Activated gamma-delta T cell treated with anti-CD3 and anti-CD28 coated beads, Interleukin-2, amount 50 U/mL, for 16 hours (primary cell): ENCODE measurements around the gene TAF11L2.
"Not testable (repeated sequence)": the region's sequence is repeated elsewhere in the genome, so short reads cannot be mapped to it uniquely, and the experiment has no call there.

Source experiments
- DNase-seq: peaks from one replicate; pipeline ENCODE4 v3.0.0-alpha.2; 2020; ENCODE audit warnings: low read depth

Gene TAF11L2

GRCh38 chr5:17526504-17526903, 28.5 kb downstream of the TAF11L2 start:
- DNase-seq: not testable (repeated sequence)

DNA sequence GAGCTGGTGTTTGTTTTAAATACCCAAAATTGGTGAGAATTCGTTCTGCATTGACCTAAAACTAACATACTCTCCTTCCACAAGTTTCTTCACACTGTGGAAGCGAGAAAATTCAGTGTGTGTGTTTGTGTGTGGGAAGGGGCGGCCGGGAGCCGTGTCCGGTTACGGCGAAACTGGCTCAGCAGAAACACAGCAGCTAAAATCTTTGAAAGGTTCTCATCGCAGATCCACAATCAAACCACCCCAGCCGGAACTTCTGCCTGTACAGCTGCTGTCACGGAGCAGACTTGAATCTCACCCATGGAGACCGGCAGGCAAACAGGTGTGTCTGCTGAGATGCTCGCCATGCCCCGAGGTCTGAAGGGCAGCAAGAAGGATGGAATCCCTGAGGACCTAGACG, 30.3 kb downstream of the TAF11L2 start, which contains the start of gene TAF11L6:
TAF11L6 (plus strand) TSS at position 301 of the 400 bp plus-strand sequence.
- DNase-seq: not testable (repeated sequence)
